PC-9 (cell line): Measurements from ENCODE around the gene SEMA6D. TPM values are rescaled to one million over a fixed set of nuclear protein-coding genes. Genes with fewer than 3 reads are reported as not detected.

ENCODE experiments used
- BruUV-seq: library from RNA; stranded (reverse); fragments of 400-500 nt; replicated peaks from 2 replicates; lab custom pipeline; 2021; lab: Mats Ljungman, UMichigan
- CTCF ChIA-PET: fragments of 300-600 bp; sonication (Branson Sonifier 250); formaldehyde crosslinking; loops from one replicate; lab custom pipeline; 2022; ENCODE audit warnings: antibody characterized with exemption; lab: Charles Lee
- POLR2A ChIA-PET: fragments of 300-600 bp; sonication (Branson Sonifier 250); formaldehyde crosslinking; loops from one replicate; lab custom pipeline; 2022; ENCODE audit warnings: antibody characterized with exemption; ENCODE audit not compliant: unreplicated experiment; lab: Charles Lee
- DNase-seq, 2 experiments: peaks; one replicate each; pipeline versions ENCODE4 v3.0.0 to v3.0.0-alpha.2; 2015 to 2022; ENCODE audit warnings: mixed read lengths in 1 of 2
- H2AFZ ChIP-seq: fragments of 200-600 bp; sonication (generic); 2 replicates; pipeline ENCODE4 v1.8.1; 2017; ENCODE audit warnings: antibody characterized with exemption
- H3F3A ChIP-seq: fragments of 200-600 bp; sonication (generic); 2 replicates; pipeline ENCODE4 v1.8.1; 2017; ENCODE audit warnings: antibody characterized with exemption, mild to moderate bottlenecking, low read depth; ENCODE audit not compliant: insufficient read depth
- H3K27ac ChIP-seq: fragments of 200-600 bp; sonication (generic); 2 replicates; pipeline ENCODE4 v1.6.1; 2016; ENCODE audit warnings: mixed run types
- H3K27me3 ChIP-seq: fragments of 200-600 bp; sonication (generic); 2 replicates; pipeline ENCODE4 v1.6.1; 2016; ENCODE audit warnings: low read depth, mixed run types; ENCODE audit not compliant: insufficient read depth
- H3K36me3 ChIP-seq: fragments of 200-600 bp; sonication (generic); 2 replicates; pipeline ENCODE4 v1.6.1; 2016; ENCODE audit warnings: low read depth, mixed run types
- H3K4me1 ChIP-seq: fragments of 200-600 bp; sonication (generic); replicated peaks from 2 replicates; pipeline ENCODE4 v1.6.1; 2016; ENCODE audit warnings: mixed run types; ENCODE audit not compliant: insufficient read depth
- H3K4me2 ChIP-seq: fragments of 200-600 bp; sonication (generic); 2 replicates; pipeline ENCODE4 v1.6.1; 2017; ENCODE audit warnings: mixed run types
- H3K4me3 ChIP-seq: fragments of 200-600 bp; sonication (generic); 2 replicates; pipeline ENCODE4 v1.6.1; 2016; ENCODE audit warnings: mixed run types
- H3K79me2 ChIP-seq: fragments of 200-600 bp; sonication (generic); 2 replicates; pipeline ENCODE4 v1.6.1; 2017; ENCODE audit warnings: low read depth, mixed run types
- H3K9me2 ChIP-seq: fragments of 200-600 bp; sonication (generic); 2 replicates; pipeline ENCODE4 v1.8.1; 2017; ENCODE audit warnings: mild to moderate bottlenecking; ENCODE audit not compliant: insufficient read depth
- H3K9me3 ChIP-seq: fragments of 200-600 bp; sonication (generic); 2 replicates; pipeline ENCODE4 v1.8.1; 2016; ENCODE audit warnings: low read depth; ENCODE audit not compliant: insufficient read depth
- H4K20me1 ChIP-seq: fragments of 200-600 bp; sonication (generic); 2 replicates; pipeline ENCODE4 v1.8.1; 2017; ENCODE audit not compliant: insufficient read depth
- CTCF ChIP-seq: fragments of 200-600 bp; sonication (generic); conservative IDR thresholded peaks from 2 replicates; pipeline ENCODE4 v1.6.1; 2017; ENCODE audit warnings: mixed run types, antibody characterized with exemption, mild to moderate bottlenecking, moderate library complexity
- EZH2 ChIP-seq: fragments of 200-600 bp; sonication (generic); IDR thresholded peaks from 2 replicates; pipeline ENCODE4 v1.8.0; 2017; ENCODE audit warnings: antibody characterized with exemption, low read depth
- intact Hi-C: fragments of 100-400 bp; cut with micrococcal nuclease; formaldehyde crosslinking; loops from one replicate; pipeline ENCODE4 v1.10.0; 2022; ENCODE audit not compliant: unreplicated experiment
- total RNA-seq: library from RNA; stranded (reverse); gene quantifications from 2 replicates; pipeline ENCODE4 v1.2.3, GENCODE V29; 2021

Gene SEMA6D
- total RNA-seq, 1 experiment from 2014 or later, result not detected

GRCh38 chr15:47708161-47708980, 8.9 kb upstream of the SEMA6D start:
- CTCF ChIA-PET, result no interaction called here

DNA sequence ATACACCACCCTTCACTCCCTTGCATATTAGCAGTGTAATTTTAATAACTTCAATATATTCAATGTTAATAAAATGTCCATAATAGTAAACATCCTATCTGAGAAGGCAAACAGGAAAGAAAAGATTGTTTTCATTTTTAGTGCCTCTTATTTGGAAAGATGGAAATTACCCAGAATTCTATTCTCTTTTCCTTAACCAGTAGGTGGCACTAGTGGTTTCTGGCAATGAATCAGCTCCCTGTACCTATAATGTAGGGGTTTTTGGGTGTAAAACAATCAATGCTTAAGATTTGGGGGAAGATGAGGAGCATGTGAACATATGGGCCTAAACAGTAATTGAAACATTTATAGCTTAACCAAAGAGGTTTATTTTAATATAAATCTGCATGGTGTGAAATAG, 5.7 kb upstream of the SEMA6D start:
- DNase-seq, result no peak
- intact Hi-C loops, result loop anchor here (5.0 kb wide), 1 partner anchor 276 kb away; no protein-coding TSS in a partner anchor

More at GRCh38 chr15:47708161-47708980, 8.9 kb upstream of the SEMA6D start:
- no peak overlapping the region for H2AFZ ChIP-seq
- intact Hi-C loops, result no loop called here
- H3K4me1 ChIP-seq, result no peaks in the 10 kb centered on the region
- H3F3A ChIP-seq, result no peaks in the 10 kb centered on the region
- no peaks in the 10 kb centered on the region for H3K79me2 ChIP-seq
- no peak overlapping the region for H3K27ac ChIP-seq
- no peak for DNase-seq
- TF ChIP-seq CTCF, result no peak
- TF ChIP-seq EZH2, result no peak
- no peaks in the 10 kb centered on the region for H3K9me3 ChIP-seq
- no peaks in the 10 kb centered on the region for H3K9me2 ChIP-seq
- no peak overlapping the region for H3K4me2 ChIP-seq
- H3K36me3 ChIP-seq, result no peaks in the 10 kb centered on the region
- H4K20me1 ChIP-seq, result no peaks in the 10 kb centered on the region
- H3K4me3 ChIP-seq, result no peak overlapping the region
- POLR2A ChIA-PET, result no interaction called here
- H3K27me3 ChIP-seq, result no peaks in the 10 kb centered on the region
- no TSS peak for BruUV-seq

DNA sequence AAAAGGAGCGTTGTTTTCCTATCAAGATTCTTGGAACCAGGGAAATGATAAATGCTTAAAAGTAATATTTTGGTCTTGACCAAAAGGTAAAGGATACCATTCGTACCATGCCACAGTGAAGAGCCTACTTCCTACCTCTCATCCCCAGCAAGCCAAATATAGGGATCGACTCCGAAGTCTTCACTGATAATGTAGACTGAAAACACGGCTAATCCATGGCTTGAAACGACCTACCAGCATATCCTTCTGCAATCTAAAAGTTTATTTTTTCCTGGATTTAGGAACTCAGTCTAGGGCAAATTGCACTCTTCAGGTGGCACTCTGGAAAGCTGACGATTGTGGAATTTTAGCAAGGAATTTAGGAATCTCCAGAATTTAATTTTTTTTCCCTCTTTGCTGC, 1.9 kb upstream of the SEMA6D start:
- Histone ChIP-seq H3K27me3 (peaks cover 4% of the 10 kb centered on the region; the same call in 1 of the 2 replicates), H3K9me3 (no peaks in the 10 kb centered on the region), H3K4me2 (no peak overlapping the region), H3K9me2 (no peaks in the 10 kb centered on the region), H3F3A (no peaks in the 10 kb centered on the region), H2AFZ (no peak overlapping the region), H3K36me3 (no peaks in the 10 kb centered on the region), H3K4me3 (no peak overlapping the region), H3K27ac (no peak overlapping the region), H3K79me2 (no peaks in the 10 kb centered on the region), H3K4me1 (no peaks in the 10 kb centered on the region), H4K20me1 (no peaks in the 10 kb centered on the region)
- TF ChIP-seq CTCF (no peak), EZH2 (no peak)
- ChIA-PET POLR2A (no interaction called here), CTCF (no interaction called here)
- no TSS peak for BruUV-seq
- intact Hi-C loops, result no loop called here
- DNase-seq, result no peak

More for the DNA sequence above, 5.7 kb upstream of the SEMA6D start:
- H3K4me3 ChIP-seq, result no peak overlapping the region
- H3K4me1 ChIP-seq, result no peaks in the 10 kb centered on the region
- no peaks in the 10 kb centered on the region for H3K9me3 ChIP-seq
- H3K9me2 ChIP-seq, result no peaks in the 10 kb centered on the region
- CTCF ChIA-PET, result no interaction called here
- H3F3A ChIP-seq, result no peaks in the 10 kb centered on the region
- H3K27me3 ChIP-seq, result peaks cover 4% of the 10 kb centered on the region; the same call in 1 of the 2 replicates
- TF ChIP-seq EZH2 (no peak), CTCF (peak; percentile 49; the same call in 1 of the 2 replicates)
- no peaks in the 10 kb centered on the region for H3K79me2 ChIP-seq
- H3K4me2 ChIP-seq, result no peak overlapping the region
- POLR2A ChIA-PET, result no interaction called here
- no peak overlapping the region for H3K27ac ChIP-seq
- no peak overlapping the region for H2AFZ ChIP-seq
- no TSS peak for BruUV-seq
- H3K36me3 ChIP-seq, result no peaks in the 10 kb centered on the region
- no peaks in the 10 kb centered on the region for H4K20me1 ChIP-seq
